LNCaP clone FGC (cell line): Measurements from ENCODE around the gene CELSR1.

Source experiments
- DNase-seq: peaks from one replicate; pipeline ENCODE4 v3.0.0-alpha.2; 2011; ENCODE audit warnings: low read depth
- H3K4me3 ChIP-seq: 2 replicates; pipeline ENCODE4 v1.5.1; 2011; ENCODE audit warnings: mild to moderate bottlenecking, low read depth, low read length, control low read depth
- TF ChIP-seq, protein P1 (sequence below): IDR thresholded peaks from 2 replicates; pipeline ENCODE4 v1.5.1; 2012; ENCODE audit warnings: mild to moderate bottlenecking; ENCODE audit not compliant: control insufficient read depth, insufficient read depth; ENCODE audit errors: extremely low read depth

Gene CELSR1

DNA sequence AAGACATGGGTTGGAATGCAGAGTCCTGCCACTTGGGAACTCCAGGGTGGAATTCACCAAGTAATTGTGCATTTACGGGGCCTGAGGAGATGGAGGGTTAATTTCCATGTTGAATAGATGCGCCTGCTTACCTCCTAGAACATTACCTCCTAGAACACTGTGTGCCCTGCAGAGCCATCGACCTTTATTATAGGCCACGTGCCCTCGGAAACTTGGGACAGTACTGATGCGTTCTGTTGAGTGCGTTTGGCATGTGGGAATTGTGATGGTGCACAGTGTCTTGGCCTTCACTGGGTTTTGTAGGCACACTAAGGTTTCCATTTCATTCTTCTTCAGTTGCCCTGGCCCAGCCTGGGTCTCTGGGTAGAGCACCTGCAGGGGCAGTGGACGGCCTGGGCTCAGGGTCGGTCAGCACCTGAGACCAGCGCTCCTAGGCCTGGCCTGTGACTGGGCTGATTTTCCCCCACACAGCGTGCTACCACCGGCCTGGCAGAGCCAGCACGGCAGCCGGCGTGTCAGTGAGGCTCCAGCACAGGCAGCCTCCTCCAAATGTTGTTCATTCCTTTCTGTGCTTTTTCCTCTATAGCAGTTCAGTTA, 189.2 kb downstream of the CELSR1 start:
- no peak for DNase-seq
- H3K4me3 ChIP-seq, result no peak overlapping the region
- TF ChIP-seq, protein P1, sequence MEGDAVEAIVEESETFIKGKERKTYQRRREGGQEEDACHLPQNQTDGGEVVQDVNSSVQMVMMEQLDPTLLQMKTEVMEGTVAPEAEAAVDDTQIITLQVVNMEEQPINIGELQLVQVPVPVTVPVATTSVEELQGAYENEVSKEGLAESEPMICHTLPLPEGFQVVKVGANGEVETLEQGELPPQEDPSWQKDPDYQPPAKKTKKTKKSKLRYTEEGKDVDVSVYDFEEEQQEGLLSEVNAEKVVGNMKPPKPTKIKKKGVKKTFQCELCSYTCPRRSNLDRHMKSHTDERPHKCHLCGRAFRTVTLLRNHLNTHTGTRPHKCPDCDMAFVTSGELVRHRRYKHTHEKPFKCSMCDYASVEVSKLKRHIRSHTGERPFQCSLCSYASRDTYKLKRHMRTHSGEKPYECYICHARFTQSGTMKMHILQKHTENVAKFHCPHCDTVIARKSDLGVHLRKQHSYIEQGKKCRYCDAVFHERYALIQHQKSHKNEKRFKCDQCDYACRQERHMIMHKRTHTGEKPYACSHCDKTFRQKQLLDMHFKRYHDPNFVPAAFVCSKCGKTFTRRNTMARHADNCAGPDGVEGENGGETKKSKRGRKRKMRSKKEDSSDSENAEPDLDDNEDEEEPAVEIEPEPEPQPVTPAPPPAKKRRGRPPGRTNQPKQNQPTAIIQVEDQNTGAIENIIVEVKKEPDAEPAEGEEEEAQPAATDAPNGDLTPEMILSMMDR, result no peak

DNA sequence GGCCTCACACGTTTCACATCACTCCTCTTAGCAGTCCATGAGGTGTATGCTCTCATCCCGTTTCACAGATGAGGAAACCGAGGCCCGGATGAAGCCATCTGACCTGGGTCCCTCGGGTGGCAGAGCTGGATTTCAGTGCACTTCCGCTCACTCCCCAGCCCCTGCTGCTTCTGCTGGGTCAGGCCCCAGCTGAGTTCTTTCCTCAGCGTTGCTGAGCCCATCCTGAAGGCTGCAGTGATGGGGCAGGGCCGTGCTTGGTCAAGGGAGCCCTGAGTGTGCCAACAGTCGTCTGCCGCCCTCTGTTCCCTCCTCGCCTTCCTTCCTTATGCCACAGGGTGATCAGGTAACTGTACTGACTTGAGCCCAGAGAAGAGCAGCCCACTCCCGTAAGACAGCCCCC, 189.8 kb downstream of the CELSR1 start:
- no peak for DNase-seq
- TF ChIP-seq, protein P1, result no peak
- no peak overlapping the region for H3K4me3 ChIP-seq

DNA sequence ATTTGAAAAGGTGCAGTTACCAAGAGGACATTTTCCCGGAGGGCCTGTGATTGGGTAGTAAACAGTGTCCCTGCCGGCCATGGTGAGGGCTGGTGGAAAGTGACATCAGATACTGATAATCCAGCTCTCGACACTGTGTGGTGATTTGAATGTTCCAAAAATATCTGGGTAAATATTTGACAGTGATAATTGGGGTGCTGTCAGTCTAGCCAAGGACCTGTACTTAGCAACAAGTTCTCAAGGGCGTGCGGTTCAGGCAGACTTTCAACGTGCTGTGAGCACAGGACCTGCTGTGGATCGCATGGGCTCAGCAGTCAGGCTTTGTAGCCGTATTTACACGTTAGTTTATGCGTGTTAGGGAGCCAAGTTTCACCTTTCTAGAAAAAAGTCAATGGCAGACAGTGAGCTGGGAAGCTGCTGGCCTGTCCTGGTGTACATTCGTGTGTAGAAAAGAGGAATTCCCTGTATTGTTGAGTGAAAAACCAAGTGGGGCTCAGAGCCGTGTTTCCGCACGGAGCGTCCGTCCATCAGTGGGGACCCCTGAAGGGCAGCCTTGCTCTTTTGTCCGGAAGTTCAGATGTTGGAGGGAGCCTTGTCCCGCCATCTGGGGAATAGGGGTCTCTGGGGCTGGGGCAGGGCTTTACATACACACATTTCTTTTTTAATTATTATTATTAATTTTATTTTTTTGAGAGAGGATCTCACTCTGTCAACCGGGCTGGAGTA, 190.6 kb downstream of the CELSR1 start:
- H3K4me3 ChIP-seq, result no peak overlapping the region
- TF ChIP-seq, protein P1, result no peak
- no peak for DNase-seq

DNA sequence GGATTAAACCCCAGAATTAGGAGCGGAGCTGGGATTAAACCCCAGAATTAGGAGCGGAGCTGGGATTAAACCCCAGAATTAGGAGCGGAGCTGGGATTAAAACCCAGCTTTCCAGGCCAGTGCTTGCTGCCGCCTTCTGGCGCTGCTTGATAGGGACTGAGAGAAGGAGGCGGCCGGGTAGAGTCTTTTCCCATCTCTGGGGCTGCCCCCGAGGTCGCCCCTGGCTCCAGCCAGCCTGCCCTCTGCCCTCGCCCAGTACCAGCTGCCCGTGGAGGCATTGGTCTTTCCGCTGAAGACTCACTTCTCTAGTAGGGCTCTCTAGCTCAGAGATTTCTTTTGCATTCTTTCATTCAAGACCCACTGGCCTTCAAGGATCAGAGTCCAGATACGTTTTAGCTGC, 196.7 kb downstream of the CELSR1 start:
- TF ChIP-seq, protein P1, result no peak
- no peak overlapping the region for H3K4me3 ChIP-seq
- no peak for DNase-seq

DNA sequence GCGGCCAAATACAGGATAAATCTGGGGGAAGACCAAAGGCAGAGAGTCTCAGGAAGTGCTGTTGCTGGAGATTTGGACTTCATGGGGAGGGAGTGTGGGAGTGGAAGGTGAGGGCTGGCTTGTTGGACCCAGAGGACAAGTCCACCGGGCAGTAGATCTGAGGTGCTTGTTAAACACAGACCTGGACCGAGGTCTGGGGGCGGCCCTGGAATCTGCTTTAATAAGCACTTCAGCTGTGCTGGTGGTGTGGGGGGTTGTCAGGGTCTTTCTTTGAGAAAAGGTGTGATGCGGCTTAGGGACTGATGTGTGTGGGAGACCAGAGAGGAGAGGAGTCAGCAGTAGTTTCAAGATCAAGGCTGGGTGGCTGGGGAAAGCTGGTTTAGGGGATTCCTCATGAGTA, 197.5 kb downstream of the CELSR1 start:
- TF ChIP-seq, protein P1, result no peak
- H3K4me3 ChIP-seq, result no peak overlapping the region
- no peak for DNase-seq

DNA sequence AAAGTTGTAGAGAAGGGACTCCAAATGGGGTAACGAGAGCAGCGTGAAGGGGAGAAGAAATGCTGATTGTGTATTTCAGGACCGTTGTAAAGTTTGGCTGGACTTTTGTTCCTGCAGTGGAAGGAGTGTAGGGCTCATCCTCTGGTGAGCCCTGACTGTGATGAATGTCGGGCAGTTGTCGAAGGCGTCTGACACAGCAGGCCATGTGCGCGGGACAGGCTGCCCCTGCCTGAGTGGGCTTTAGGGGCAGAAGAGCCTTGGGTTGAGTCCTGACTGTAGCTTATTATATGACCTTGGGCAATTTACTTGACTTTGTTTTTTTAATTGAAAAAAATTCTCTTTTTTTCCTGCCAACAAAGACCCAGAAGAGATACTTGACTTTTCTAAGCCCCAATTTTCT, 198.8 kb downstream of the CELSR1 start:
- H3K4me3 ChIP-seq, result no peak overlapping the region
- TF ChIP-seq, protein P1, result no peak

DNA sequence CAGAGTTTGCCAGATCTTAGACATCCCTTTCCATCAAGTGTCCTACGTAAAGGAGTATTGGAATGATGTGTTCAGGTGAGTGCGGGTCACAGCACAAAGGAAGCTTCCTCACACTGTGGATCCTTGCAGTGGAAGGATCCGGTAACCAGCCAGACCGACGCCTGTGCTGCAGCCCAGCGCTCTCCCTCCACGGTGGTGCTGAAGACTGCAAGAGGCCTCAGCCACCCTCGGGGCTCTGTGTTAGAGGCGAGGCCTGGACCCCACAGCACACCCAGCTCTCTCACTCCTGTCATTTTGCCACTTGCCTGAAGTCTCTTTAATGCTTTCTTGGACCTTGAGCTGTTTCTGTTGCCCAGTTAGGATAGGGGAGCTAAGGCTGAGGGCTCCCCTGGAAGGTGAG, 199.6 kb downstream of the CELSR1 start:
- no peak for DNase-seq

More for the DNA sequence above, 198.8 kb downstream of the CELSR1 start:
- DNase-seq, result no peak

More for the DNA sequence above, 199.6 kb downstream of the CELSR1 start:
- TF ChIP-seq, protein P1, result no peak
- no peak overlapping the region for H3K4me3 ChIP-seq
